Activated CD4-positive, alpha-beta T cell treated with anti-CD3 and anti-CD28 coated beads, Interleukin-2, amount 10 ng/mL, durations not matched to agents 24 days and 14 days (primary cell): ENCODE results near the gene PRSS27. TPM values are rescaled to one million over a fixed set of nuclear protein-coding genes. Genes with fewer than 3 reads are reported as not detected.
"Not testable (repeated sequence)": the region's sequence is repeated elsewhere in the genome, so short reads cannot be mapped to it uniquely, and the experiment has no call there.

Experiments used
- DNase-seq: peaks from one replicate; pipeline ENCODE4 v3.0.0; 2022
- H3K27ac Mint-ChIP-seq: one replicate; pipeline ENCODE4 v1.8.0; 2022; ENCODE audit warnings: mild to moderate bottlenecking, mixed read lengths
- H3K27me3 Mint-ChIP-seq: one replicate; pipeline ENCODE4 v1.8.0; 2022; ENCODE audit warnings: mixed read lengths
- H3K36me3 Mint-ChIP-seq: one replicate; pipeline ENCODE4 v1.8.0; 2022; ENCODE audit warnings: low read depth, mild to moderate bottlenecking, mixed read lengths
- H3K4me1 Mint-ChIP-seq: one replicate; pipeline ENCODE4 v1.8.0; 2021; ENCODE audit warnings: mixed read lengths
- H3K4me3 Mint-ChIP-seq: one replicate; pipeline ENCODE4 v1.8.0; 2022; ENCODE audit warnings: mild to moderate bottlenecking, moderate library complexity, mixed read lengths
- H3K9me3 Mint-ChIP-seq: one replicate; pipeline ENCODE4 v1.8.0; 2021; ENCODE audit warnings: mixed read lengths
- intact Hi-C: fragments of 100-400 bp; cut with micrococcal nuclease; formaldehyde crosslinking; loops from one replicate; pipeline ENCODE4 v1.15.1; 2023
- total RNA-seq: library from RNA; stranded (reverse); gene quantifications from 2 replicates; pipeline ENCODE4 v1.2.3, GENCODE V29; 2022

PRSS27 gene
- total RNA-seq, 1 donor from 2014 or later, result 2.0 TPM

GRCh38 chr16:2692948-2693651 lies 26.9 kb downstream of the PRSS27 start:
- H3K4me3 Mint-ChIP-seq, result no peak overlapping the region
- no peak for DNase-seq
- H3K27me3 Mint-ChIP-seq, result no peaks in the 10 kb centered on the region
- no peaks in the 10 kb centered on the region for H3K9me3 Mint-ChIP-seq
- intact Hi-C loops, result no loop called here
- H3K27ac Mint-ChIP-seq, result peak overlapping the region; percentile 71
- H3K4me1 Mint-ChIP-seq, result peaks cover 4% of the 10 kb centered on the region
- H3K36me3 Mint-ChIP-seq, result peaks cover 17% of the 10 kb centered on the region

GRCh38 chr16:2692251-2692947 lies 27.6 kb downstream of the PRSS27 start:
- DNase-seq, result no peak
- H3K36me3 Mint-ChIP-seq, result peaks cover 12% of the 10 kb centered on the region
- intact Hi-C loops, result no loop called here
- no peaks in the 10 kb centered on the region for H3K9me3 Mint-ChIP-seq
- H3K4me3 Mint-ChIP-seq, result no peak overlapping the region
- no peaks in the 10 kb centered on the region for H3K27me3 Mint-ChIP-seq
- no peak overlapping the region for H3K27ac Mint-ChIP-seq
- H3K4me1 Mint-ChIP-seq, result peaks cover 9% of the 10 kb centered on the region

- Mint-ChIP-seq H3K27ac (no peak overlapping the region), H3K4me1 (peaks cover 17% of the 10 kb centered on the region), H3K4me3 (no peak overlapping the region), H3K9me3 (no peaks in the 10 kb centered on the region), H3K36me3 (peaks cover 5% of the 10 kb centered on the region), H3K27me3 (no peaks in the 10 kb centered on the region)
- DNase-seq, result no peak
- intact Hi-C loops, result no loop called here
These were observed 28.4 kb downstream of the PRSS27 start for GRCh38 chr16:2691491-2692248.

GRCh38 chr16:2690852-2691251 lies 29.2 kb downstream of the PRSS27 start:
- Mint-ChIP-seq H3K27ac (no peak overlapping the region), H3K36me3 (peaks cover 4% of the 10 kb centered on the region), H3K4me3 (no peak overlapping the region), H3K4me1 (peaks cover 17% of the 10 kb centered on the region), H3K9me3 (no peaks in the 10 kb centered on the region), H3K27me3 (no peaks in the 10 kb centered on the region)
- intact Hi-C loops, result no loop called here
- no peak for DNase-seq

GRCh38 chr16:2689968-2690801 lies 29.8 kb downstream of the PRSS27 start:
- H3K9me3 Mint-ChIP-seq, result no peaks in the 10 kb centered on the region
- H3K4me1 Mint-ChIP-seq, result peaks cover 19% of the 10 kb centered on the region
- intact Hi-C loops, result no loop called here
- H3K4me3 Mint-ChIP-seq, result no peak overlapping the region
- H3K27ac Mint-ChIP-seq, result no peak overlapping the region
- no peaks in the 10 kb centered on the region for H3K27me3 Mint-ChIP-seq
- DNase-seq, result no peak
- H3K36me3 Mint-ChIP-seq, result peaks cover 4% of the 10 kb centered on the region

GRCh38 chr16:2689422-2689821 lies 30.6 kb downstream of the PRSS27 start:
- H3K27ac Mint-ChIP-seq, intact Hi-C loops, DNase-seq, H3K27me3 Mint-ChIP-seq, H3K36me3 Mint-ChIP-seq, H3K4me3 Mint-ChIP-seq, H3K9me3 Mint-ChIP-seq: not testable (repeated sequence)
- peaks cover 22% of the 10 kb centered on the region for H3K4me1 Mint-ChIP-seq

- peaks cover 24% of the 10 kb centered on the region for H3K4me1 Mint-ChIP-seq
- DNase-seq, result no peak
- H3K4me3 Mint-ChIP-seq, result peak overlapping the region; percentile 82
- peak overlapping the region; percentile 90 for H3K27ac Mint-ChIP-seq
- H3K27me3 Mint-ChIP-seq, result no peaks in the 10 kb centered on the region
- peaks cover 6% of the 10 kb centered on the region for H3K36me3 Mint-ChIP-seq
- H3K9me3 Mint-ChIP-seq, result no peaks in the 10 kb centered on the region
- intact Hi-C loops, result no loop called here
These were observed 32.3 kb downstream of the PRSS27 start for GRCh38 chr16:2687531-2688308.

- no peaks in the 10 kb centered on the region for H3K27me3 Mint-ChIP-seq
- H3K27ac Mint-ChIP-seq, result peak overlapping the region; percentile 90
- intact Hi-C loops, result no loop called here
These were observed 33.0 kb downstream of the PRSS27 start for GRCh38 chr16:2686912-2687507.

GRCh38 chr16:2686075-2686474 lies 33.9 kb downstream of the PRSS27 start:
- H3K27me3 Mint-ChIP-seq, H3K27ac Mint-ChIP-seq, DNase-seq, H3K4me3 Mint-ChIP-seq, H3K9me3 Mint-ChIP-seq, intact Hi-C loops: not testable (repeated sequence)
- Mint-ChIP-seq H3K4me1 (peaks cover 29% of the 10 kb centered on the region), H3K36me3 (peaks cover 11% of the 10 kb centered on the region)

More at GRCh38 chr16:2686912-2687507, 33.0 kb downstream of the PRSS27 start:
- no peaks in the 10 kb centered on the region for H3K9me3 Mint-ChIP-seq
- H3K36me3 Mint-ChIP-seq, result peaks cover 10% of the 10 kb centered on the region
- peak; percentile 77 for DNase-seq
- H3K4me1 Mint-ChIP-seq, result peaks cover 27% of the 10 kb centered on the region
- H3K4me3 Mint-ChIP-seq, result peak overlapping the region; percentile 82

GRCh38 chr16:2683041-2683440 lies 37.0 kb downstream of the PRSS27 start:
- DNase-seq, H3K9me3 Mint-ChIP-seq, H3K36me3 Mint-ChIP-seq, H3K27me3 Mint-ChIP-seq: not testable (repeated sequence)
- H3K27ac Mint-ChIP-seq, result peak overlapping the region; percentile 88
- peaks cover 28% of the 10 kb centered on the region for H3K4me1 Mint-ChIP-seq
- H3K4me3 Mint-ChIP-seq, result peak overlapping the region; percentile 100
- intact Hi-C loops, result loop anchor here (2.0 kb wide), 1 partner anchor 38 kb away; the partner anchor contains the start of gene PRSS27

- intact Hi-C loops, result loop anchor here (1.0 to 2.0 kb wide), 3 partner anchors 9 to 70 kb away; partner anchors contain the start of genes PRSS27 and SRRM2
- peak; percentile 99 for DNase-seq
- H3K27ac Mint-ChIP-seq, result peak within 1 kb of the TSS; percentile 89
- H3K4me1 Mint-ChIP-seq, result peaks cover 22% of the 10 kb centered on the region
- no peaks in the 10 kb centered on the region for H3K27me3 Mint-ChIP-seq
- H3K36me3 Mint-ChIP-seq, result peaks cover 9% of the 10 kb centered on the region
- H3K4me3 Mint-ChIP-seq, result peak within 1 kb of the TSS; percentile 100
- H3K9me3 Mint-ChIP-seq, result no peaks in the 10 kb centered on the region
These were observed 37.6 kb downstream of the PRSS27 start, which contains the start of gene KCTD5 for GRCh38 chr16:2682209-2683021. Gene KCTD5, plus strand, starts transcription at chr16:2682523. Its CDS starts 26 bp downstream, at chr16:2682549.

GRCh38 chr16:2680360-2680759 lies 39.7 kb downstream of the PRSS27 start:
- H3K36me3 Mint-ChIP-seq, DNase-seq, H3K9me3 Mint-ChIP-seq, intact Hi-C loops, H3K27me3 Mint-ChIP-seq: not testable (repeated sequence)
- H3K4me1 Mint-ChIP-seq, result peaks cover 12% of the 10 kb centered on the region
- peak overlapping the region; percentile 37 for H3K27ac Mint-ChIP-seq
- peak overlapping the region; percentile 40 for H3K4me3 Mint-ChIP-seq
